HG02943 (cell line): ENCODE results near the gene DCAF5.

Experiments used
- ATAC-seq: cut with Tn5 transposase; IDR thresholded peaks from one replicate; pipeline ENCODE4 v1.9.1; 2021; ENCODE audit warnings: mild to moderate bottlenecking, low read depth, moderate library complexity; ENCODE audit not compliant: unreplicated experiment

Gene DCAF5

DNA sequence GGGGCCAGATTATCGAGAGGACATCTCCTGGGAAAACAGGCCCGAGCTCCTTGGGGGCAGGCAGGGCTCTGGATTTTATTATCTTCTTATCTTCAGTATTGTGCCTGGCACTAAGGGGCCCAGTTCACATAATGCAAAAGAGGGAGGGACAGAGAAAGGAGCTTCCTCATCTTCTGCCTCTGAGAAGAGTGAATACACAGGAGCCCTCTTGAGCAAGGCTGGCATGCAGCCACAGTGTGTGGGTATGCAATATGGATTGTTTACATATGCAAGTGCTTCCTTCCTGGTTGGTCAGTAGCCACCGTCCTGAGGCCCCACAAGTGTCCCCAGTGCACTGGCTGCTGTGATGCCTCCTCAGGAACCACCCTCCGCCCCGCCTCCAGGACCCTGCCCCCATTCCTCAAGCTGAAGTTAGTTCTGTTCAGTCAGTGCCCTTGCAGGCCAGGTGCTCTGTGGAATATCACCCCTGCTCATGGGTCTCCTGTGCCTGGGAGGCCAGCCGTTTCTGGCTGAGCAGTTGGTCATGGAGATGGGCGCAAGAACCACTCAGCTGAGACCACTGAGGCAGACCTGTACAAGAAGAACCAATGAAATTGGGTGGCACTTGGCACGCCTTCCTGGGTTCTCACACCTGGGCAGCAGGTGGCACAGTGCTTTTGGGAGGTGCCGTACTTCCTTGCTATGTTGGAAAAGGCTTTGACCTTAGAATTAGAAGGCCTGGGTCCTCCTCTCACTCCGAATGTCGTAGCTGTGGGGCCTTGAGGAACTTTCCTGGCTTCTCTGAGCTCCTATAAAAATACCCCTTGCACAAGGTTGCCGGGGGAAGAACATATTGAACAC, 138.8 kb downstream of the DCAF5 start:
- ATAC-seq, result no peak

DNA sequence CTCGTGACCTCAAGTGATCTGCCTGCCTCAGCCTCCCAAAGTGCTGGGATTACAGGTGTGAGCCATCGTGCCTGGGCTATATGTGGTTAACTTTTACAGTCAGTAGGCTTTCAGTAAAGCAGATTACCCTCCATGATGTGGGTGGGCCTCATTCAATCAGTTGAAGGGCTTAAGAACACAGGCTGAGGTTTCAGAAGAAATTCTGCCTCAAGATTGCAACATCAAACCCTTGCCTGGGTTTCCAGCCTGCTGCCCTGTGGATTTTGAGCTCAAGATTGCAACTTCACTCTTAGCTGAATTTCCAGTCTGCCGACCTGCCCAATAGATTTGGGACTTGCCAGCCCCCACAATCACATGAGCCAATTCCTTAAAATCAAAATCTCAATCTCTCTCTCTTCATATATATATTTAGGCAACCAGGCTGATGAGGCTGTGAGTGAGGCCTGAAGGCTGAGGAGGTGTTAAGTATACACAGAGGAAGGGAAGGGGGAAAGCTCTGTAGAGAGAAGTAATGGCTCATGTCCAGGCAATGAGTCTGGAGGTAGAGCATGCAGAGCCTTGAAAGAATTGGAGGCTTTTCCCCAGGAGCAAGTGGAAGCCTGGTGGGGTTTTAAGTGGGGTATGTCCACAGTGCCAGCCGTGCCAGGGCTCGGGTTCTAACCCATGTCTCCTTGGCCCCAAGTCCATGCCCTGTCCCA, 140.5 kb downstream of the DCAF5 start:
- no peak for ATAC-seq

DNA sequence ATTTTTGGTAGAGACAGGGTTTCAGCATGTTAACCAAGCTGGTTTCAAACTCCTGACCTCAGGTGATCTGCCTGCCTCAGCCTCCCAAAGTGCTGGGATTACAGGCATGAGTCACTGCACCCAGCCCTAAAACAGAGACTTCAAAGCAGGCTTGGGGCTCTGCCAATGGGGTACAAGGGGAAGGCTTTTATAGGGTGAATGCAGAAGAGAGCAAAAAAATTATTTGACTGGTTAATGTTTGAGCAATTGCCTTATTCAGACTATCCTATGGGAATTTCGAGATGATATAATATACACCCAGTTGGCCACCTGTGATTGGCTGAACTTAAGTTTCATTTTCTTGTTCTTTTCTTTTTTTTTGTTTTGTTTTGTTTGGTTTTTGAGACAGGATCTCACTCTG, 142.3 kb downstream of the DCAF5 start:
- ATAC-seq, result no peak

DNA sequence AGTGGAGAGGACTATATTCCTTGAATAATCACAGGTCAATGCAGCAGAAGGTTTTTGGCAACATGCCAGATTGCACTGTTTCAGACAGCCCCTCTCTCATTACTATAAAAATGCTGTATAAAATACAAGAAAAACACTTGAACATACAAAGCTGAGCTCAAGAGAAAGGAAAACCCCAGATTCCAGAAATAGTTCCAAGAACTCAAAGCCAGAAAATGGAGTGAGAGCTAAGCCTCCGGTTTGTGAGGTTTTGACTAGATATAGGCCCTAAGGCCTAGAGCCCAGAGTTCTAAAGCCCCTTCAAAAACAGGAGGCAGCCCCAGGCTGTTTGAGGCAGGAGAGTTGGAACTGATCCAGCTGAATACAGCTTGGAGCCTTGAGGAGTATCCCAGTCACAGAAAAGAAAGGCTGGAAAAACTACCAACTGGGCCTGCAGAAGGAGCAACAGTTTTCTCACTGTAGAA, 144.5 kb downstream of the DCAF5 start:
- no peak for ATAC-seq

DNA sequence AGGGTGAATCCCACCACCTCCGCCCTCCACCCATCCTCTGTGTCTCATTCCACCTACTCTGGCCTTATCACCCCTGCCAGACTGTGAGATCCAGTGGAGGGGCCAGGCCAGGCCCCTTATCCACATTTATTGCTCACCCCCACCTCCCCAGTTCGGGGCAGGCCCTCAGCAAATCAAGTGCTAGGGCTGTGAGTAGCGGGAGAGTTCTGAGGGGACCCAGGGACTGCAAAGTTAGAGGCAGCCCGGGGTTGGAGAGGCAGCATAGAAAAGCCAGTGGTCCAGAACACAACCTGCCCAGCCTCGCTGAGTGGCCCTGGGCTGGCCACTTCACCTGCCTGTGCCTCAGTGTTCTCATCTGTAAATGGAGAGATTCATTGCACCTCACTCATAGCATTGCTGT, 146.6 kb downstream of the DCAF5 start:
- no peak for ATAC-seq

DNA sequence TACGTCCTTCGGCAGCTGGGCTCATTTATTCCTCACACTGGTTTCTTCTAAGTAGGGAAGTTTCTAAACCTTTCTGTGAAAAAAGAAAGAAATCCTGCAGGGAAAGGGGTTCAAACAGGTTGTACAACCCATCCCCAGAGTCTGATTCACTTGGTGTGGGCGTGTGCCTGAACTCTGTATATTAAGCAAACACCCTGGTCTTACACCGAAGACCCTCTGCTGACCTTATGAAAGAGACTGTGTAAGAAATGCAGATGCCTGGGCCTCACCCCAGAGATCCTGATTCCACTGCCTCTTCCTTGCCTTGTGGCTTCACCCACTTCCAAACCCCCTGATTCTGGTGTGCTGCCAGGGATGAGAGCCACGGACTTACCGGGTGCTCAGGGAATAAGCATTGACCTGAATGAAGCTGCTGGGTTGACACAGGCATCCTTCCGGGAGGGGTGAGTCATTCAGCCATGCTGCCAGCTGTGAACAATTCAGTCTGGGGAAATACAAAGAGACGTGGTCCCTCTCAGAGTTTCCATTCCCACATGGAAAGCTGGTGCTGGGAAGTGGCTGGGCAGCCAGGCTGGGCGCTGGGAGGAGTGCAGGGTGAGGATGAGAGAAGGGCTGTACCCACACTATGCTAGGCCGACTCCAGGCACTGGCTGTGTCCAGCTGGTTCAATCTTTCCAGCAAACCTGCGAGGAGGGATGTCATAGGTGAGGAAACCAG, 147.3 kb downstream of the DCAF5 start:
- ATAC-seq, result no peak

DNA sequence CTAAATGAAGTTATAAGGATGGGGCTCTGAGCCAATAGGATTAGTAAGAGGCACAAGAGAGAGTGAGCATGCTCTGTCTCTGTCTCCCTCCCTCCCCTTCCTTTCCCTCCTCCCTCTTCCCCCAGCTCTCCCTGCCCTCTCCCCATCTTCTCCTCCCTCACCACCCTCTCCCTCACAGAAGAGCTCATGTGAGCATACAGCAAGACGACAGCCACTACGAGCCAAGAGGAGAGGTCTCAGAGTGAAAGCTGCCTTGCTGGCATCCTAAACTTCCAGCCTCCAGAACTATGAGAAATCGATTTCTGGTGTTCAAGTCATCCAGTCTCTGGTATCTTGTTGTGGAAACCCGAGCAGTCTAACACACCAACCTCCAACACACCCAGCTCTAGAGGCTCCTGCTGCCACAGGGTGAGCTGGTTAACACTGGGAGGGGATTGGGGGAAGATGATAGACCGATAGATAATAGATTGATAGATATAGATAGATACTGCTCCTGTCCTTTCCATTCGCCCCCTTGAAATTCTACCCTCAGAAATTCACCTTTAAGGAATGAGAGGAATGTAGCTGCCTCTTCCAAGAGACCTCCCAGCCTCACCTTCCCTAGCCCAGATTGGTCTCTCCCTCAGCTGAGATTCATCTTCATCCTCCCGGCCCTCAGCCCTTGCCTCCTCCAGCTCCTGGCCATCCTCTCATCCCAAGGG, 148.0 kb downstream of the DCAF5 start:
- no peak for ATAC-seq

DNA sequence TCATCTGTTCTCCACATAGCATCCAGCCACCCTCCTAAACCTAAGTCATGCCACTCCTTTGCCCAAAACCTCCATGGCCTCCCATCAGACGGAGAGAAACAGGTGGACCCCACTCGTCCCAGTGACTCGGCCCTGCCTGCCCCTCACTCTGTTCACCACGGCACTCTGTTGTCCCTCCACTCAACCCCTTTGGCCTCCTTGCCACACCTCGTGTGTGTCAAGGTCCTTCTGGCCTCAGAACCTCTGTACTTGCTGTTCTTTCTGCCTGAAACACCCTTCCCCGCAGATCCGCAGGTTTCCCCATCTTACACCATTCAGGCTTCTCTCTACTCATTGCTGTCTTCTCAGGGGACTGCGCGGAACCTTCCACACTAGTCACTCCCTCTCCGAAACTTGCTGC, 149.3 kb downstream of the DCAF5 start:
- ATAC-seq, result no peak

DNA sequence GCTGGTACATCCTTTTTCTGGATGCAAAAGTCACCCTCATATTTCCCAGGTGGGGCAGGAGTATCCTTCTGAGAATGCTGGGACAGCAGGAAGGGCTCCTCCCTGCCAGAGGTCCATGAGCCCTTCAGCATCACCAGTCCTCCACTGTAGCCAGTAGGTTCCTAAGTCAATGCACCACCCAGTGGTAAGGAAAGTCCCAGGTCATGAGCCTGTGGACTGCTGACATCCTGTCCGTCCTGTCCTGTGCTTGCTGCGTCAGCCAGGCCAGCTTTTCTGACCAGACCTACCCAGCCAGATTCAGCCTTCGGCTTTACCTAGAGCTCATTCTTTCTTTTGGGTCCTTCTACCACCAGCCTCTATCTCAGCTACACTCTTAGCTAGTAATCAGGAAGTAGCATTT, 150.8 kb downstream of the DCAF5 start:
- no peak for ATAC-seq

DNA sequence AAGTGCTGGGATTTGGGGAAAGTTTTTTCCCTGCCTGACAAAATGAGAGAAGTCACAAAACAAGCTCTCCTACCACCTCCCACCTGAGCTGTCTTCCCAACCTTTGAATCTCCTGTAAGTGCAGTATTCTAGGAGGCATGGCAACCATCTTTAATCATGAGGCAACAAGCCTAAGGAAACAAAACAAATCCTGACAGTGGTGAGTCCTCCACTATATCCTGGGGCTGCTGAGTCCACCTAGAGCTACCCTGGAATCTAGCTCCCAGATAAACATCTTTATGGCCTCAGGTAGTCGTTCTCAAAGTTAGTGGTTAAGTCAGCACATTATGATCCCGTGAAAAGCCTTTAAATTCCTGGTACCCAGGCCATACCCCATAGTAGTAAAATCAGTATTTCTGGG, 151.5 kb downstream of the DCAF5 start:
- ATAC-seq, result no peak
